Neuron (in vitro differentiated cells): ENCODE results near the gene CMSS1.

Experiments used
- H2AFZ ChIP-seq: one replicate; pipeline ENCODE4 v1.6.1; 2013; ENCODE audit warnings: low read depth, mild to moderate bottlenecking, inconsistent platforms, low read length, moderate library complexity
- H3K27me3 ChIP-seq: one replicate; pipeline ENCODE4 v1.6.1; 2013; ENCODE audit warnings: low read length; ENCODE audit not compliant: insufficient read depth
- H3K36me3 ChIP-seq: one replicate; pipeline ENCODE4 v1.6.1; 2013; ENCODE audit warnings: low read length; ENCODE audit not compliant: insufficient read depth
- H3K4me1 ChIP-seq: one replicate; pipeline ENCODE4 v1.6.1; 2013; ENCODE audit warnings: low read length; ENCODE audit not compliant: insufficient read depth
- H3K4me3 ChIP-seq: 2 replicates; pipeline ENCODE4 v1.5.1; 2013; ENCODE audit warnings: mild to moderate bottlenecking, low read length, moderate library complexity
- H3K9me3 ChIP-seq: one replicate; pipeline ENCODE4 v1.6.1; 2013; ENCODE audit warnings: low read length

The CMSS1 gene

GRCh38 chr3:100004931-100005330 is 187.3 kb downstream of the CMSS1 start:
- Histone ChIP-seq H3K27me3 (no peaks in the 10 kb centered on the region), H3K4me3 (no peak overlapping the region), H3K9me3 (no peaks in the 10 kb centered on the region), H3K4me1 (peaks cover 9% of the 10 kb centered on the region), H2AFZ (no peak overlapping the region), H3K36me3 (no peaks in the 10 kb centered on the region)

- Histone ChIP-seq H2AFZ (no peak overlapping the region), H3K27me3 (no peaks in the 10 kb centered on the region), H3K36me3 (no peaks in the 10 kb centered on the region), H3K4me3 (no peak overlapping the region), H3K4me1 (peaks cover 9% of the 10 kb centered on the region), H3K9me3 (no peaks in the 10 kb centered on the region)
Observed at GRCh38 chr3:100005665-100006393, 188.2 kb downstream of the CMSS1 start.

GRCh38 chr3:100006570-100007271 is 189.1 kb downstream of the CMSS1 start:
- peaks cover 9% of the 10 kb centered on the region for H3K4me1 ChIP-seq
- H3K27me3 ChIP-seq = no peaks in the 10 kb centered on the region
- H3K9me3 ChIP-seq = no peaks in the 10 kb centered on the region
- no peaks in the 10 kb centered on the region for H3K36me3 ChIP-seq
- H3K4me3 ChIP-seq = no peak overlapping the region
- H2AFZ ChIP-seq = no peak overlapping the region

DNA sequence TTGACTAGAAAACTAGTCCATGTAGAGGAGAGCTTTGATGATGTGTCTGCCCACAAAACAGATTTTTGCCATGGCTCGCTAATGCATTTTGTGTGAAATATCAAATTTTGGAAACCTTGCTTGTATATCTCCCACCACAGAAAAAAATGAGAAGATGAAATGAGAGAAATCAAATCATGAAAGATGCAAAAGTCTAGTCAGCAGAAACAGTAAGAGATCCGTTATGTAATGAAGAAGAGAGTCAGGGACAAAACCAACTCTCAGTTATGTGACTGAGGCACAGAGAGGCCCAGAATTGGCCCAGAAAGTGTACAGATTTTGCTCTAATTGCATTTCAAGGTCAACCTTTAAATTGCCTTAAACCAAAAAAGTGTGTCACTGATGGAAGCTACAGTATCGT is 189.7 kb downstream of the CMSS1 start:
- Histone ChIP-seq H3K4me1 (peaks cover 9% of the 10 kb centered on the region), H2AFZ (no peak overlapping the region), H3K9me3 (no peaks in the 10 kb centered on the region), H3K4me3 (no peak overlapping the region), H3K27me3 (no peaks in the 10 kb centered on the region), H3K36me3 (no peaks in the 10 kb centered on the region)

- Histone ChIP-seq H3K4me1 (peaks cover 9% of the 10 kb centered on the region), H3K27me3 (no peaks in the 10 kb centered on the region), H3K4me3 (no peak overlapping the region), H3K9me3 (no peaks in the 10 kb centered on the region), H2AFZ (no peak overlapping the region), H3K36me3 (no peaks in the 10 kb centered on the region)
Observed at GRCh38 chr3:100008081-100008698, 190.5 kb downstream of the CMSS1 start.

DNA sequence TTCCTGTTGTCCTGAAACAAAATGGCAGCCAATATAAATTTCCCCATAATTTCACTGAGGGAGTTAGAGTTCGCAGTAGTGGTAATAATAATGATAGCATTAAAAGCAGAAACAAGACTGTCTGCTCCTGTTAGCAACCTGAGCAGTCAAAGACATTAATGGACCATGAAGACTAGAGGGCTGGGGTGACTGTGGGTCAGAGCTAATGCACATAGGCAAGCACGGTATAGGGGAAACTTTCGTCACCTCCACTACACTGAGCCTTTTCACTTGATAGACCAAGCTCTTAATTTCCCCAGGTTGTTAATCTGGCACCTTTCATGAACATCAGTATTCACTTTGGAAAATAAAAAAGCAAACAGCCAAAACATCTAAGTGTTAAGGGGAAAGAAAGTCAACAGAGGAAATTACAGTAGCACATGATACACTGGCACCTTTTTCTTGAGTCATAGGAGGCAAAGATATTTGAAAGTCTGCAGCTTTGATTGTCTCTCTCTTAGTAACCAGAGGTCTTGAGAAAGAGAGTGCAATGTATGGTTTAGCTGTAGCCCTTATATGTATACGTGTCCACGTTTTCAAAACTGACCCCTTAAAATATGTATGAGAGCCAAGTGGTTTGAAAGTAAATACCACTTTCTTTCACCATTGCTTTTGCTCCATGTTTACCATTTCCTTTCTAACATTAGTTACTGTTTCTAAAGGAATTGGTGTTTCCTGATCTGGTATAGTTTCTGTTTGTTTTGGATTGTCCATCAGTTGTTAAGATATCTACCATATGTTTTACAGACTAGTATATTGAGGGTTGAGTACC is 191.8 kb downstream of the CMSS1 start:
- Histone ChIP-seq H3K4me1 (peaks cover 9% of the 10 kb centered on the region), H2AFZ (no peak overlapping the region), H3K9me3 (no peaks in the 10 kb centered on the region), H3K4me3 (no peak overlapping the region), H3K27me3 (no peaks in the 10 kb centered on the region), H3K36me3 (no peaks in the 10 kb centered on the region)

DNA sequence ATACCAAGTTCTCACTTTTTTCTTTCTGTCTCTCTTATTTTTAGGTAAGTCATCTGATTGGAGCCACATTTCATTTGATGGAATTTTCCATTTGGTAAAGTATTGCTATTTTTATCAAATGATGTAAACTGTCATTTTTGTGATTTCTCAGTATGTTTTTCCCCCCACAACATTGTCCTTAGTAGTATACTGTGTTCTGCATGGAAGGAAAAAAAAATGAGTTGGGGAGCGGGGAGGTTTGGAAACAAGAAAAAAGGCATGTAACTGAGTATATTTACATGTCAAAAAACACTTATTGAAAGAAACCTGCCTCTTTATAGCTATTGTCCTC is 192.4 kb downstream of the CMSS1 start:
- Histone ChIP-seq H2AFZ (no peak overlapping the region), H3K36me3 (no peaks in the 10 kb centered on the region), H3K9me3 (no peaks in the 10 kb centered on the region), H3K27me3 (no peaks in the 10 kb centered on the region), H3K4me1 (peaks cover 9% of the 10 kb centered on the region), H3K4me3 (no peak overlapping the region)

- no peaks in the 10 kb centered on the region for H3K9me3 ChIP-seq
- no peaks in the 10 kb centered on the region for H3K27me3 ChIP-seq
- H2AFZ ChIP-seq = no peak overlapping the region
Observed at GRCh38 chr3:100018806-100019205, 201.1 kb downstream of the CMSS1 start.

GRCh38 chr3:100019719-100020118 is 202.1 kb downstream of the CMSS1 start:
- Histone ChIP-seq H3K4me3 (no peak overlapping the region), H3K4me1 (no peaks in the 10 kb centered on the region), H2AFZ (no peak overlapping the region), H3K9me3 (no peaks in the 10 kb centered on the region), H3K27me3 (no peaks in the 10 kb centered on the region), H3K36me3 (no peaks in the 10 kb centered on the region)

More at GRCh38 chr3:100018806-100019205, 201.1 kb downstream of the CMSS1 start:
- Histone ChIP-seq H3K36me3 (no peaks in the 10 kb centered on the region), H3K4me1 (no peaks in the 10 kb centered on the region), H3K4me3 (no peak overlapping the region)

- no peaks in the 10 kb centered on the region for H3K4me1 ChIP-seq
- no peaks in the 10 kb centered on the region for H3K9me3 ChIP-seq
- no peaks in the 10 kb centered on the region for H3K27me3 ChIP-seq
- H3K36me3 ChIP-seq = no peaks in the 10 kb centered on the region
- H2AFZ ChIP-seq = no peak overlapping the region
- H3K4me3 ChIP-seq = no peak overlapping the region
Observed at GRCh38 chr3:100020876-100021644, 203.4 kb downstream of the CMSS1 start.

DNA sequence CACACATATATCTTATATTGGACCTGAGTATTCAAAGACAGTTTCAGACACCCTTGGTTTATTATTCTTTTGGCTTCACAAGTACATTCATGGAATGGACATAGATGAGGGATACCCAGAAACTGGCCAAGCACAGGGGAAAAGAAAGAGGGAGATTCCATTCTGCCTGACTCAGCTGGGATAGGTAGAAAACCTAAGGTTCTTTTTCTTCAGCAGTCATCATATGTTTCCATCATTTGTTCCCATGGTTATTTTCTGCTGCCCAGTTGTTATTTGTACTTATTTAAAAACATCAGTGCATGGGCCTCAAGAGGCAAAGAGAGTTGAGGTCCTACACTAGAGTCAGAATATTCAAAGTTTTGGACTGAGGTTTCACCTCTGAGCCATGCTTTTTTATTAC is 204.8 kb downstream of the CMSS1 start:
- Histone ChIP-seq H3K4me1 (no peaks in the 10 kb centered on the region), H3K36me3 (no peaks in the 10 kb centered on the region), H3K9me3 (no peaks in the 10 kb centered on the region), H3K27me3 (no peaks in the 10 kb centered on the region), H2AFZ (no peak overlapping the region), H3K4me3 (no peak overlapping the region)

DNA sequence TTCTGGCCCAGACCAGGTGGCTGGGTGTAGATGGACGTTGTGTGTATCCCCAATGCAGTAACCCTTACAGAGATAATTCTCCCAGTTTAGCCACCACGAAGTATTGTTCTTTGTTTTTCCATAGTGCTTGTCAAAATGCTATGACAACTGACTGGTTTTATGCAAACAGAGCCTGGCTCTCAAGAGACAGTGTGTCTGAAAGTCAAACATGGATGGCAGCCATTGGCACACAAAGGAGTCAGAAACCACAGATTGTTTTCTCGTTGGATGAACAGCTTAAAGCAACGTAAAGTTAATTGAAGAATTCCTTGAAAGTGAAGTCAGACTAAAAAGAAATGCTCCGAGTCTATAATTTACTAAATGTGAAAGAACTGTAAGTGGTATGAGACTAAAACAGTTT is 205.5 kb downstream of the CMSS1 start:
- Histone ChIP-seq H3K4me1 (no peaks in the 10 kb centered on the region), H3K36me3 (no peaks in the 10 kb centered on the region), H3K27me3 (no peaks in the 10 kb centered on the region), H3K9me3 (no peaks in the 10 kb centered on the region), H2AFZ (no peak overlapping the region), H3K4me3 (no peak overlapping the region)
